WTC11 (cell line): ENCODE results near the gene NBAS.
"Not testable (repeated sequence)": the region's sequence is repeated elsewhere in the genome, so short reads cannot be mapped to it uniquely, and the experiment has no call there.

Experiments
- ETV6 ChIP-seq: sonication (generic); formaldehyde crosslinking; IDR thresholded peaks from 2 replicates; pipeline ENCODE4 v1.8.1; 2022; ENCODE audit warnings: mild to moderate bottlenecking, missing genetic modification reagents
- FOXP1 ChIP-seq: sonication (generic); formaldehyde crosslinking; IDR thresholded peaks from 2 replicates; pipeline ENCODE4 v1.8.0; 2022; ENCODE audit warnings: missing genetic modification reagents, mild to moderate bottlenecking, moderate library complexity, borderline replicate concordance
- SOX15 ChIP-seq: fragments of 250-450 bp; sonication (Bioruptor Pico); IDR thresholded peaks from 2 replicates; pipeline ENCODE4 v1.9.0; 2021; ENCODE audit warnings: mild to moderate bottlenecking
- SP1 ChIP-seq: sonication (generic); formaldehyde crosslinking; conservative IDR thresholded peaks from 2 replicates; pipeline ENCODE4 v1.8.1; 2022; ENCODE audit warnings: missing genetic modification reagents
- TEAD1 ChIP-seq: sonication (generic); formaldehyde crosslinking; IDR thresholded peaks from 2 replicates; pipeline ENCODE4 v1.8.0; 2022; ENCODE audit warnings: mild to moderate bottlenecking, missing genetic modification reagents
- ZNF263 ChIP-seq: sonication (generic); formaldehyde crosslinking; IDR thresholded peaks from 2 replicates; pipeline ENCODE4 v1.8.1; 2022; ENCODE audit warnings: low read depth, mild to moderate bottlenecking, moderate library complexity, missing genetic modification reagents

DNA sequence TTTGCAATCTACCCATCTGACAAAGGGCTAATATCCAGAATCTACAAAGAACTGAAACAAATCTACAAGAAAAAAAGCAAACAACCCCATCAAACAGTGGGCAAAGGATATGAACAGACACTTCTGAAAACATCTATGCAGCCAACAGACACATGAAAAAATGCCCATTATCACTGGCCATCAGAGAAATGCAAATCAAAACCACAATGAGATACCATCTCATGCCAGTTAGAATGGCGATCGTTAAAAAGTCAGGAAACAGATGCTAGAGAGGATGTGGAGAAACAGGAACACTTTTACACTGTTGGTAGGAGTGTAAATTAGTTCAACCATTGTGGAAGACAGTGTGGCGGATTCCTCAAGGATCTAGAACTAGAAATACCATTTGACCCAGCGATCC lies 239.7 kb downstream of the NBAS start:
- TF ChIP-seq SOX15, SP1, ZNF263, FOXP1, ETV6, TEAD1 (CRISPR knock-in tag): not testable (repeated sequence)
